GM06990 (cell line): ENCODE data around the gene OR10H4.

Source experiments
- DNase-seq: peaks from one replicate; pipeline ENCODE4 v3.0.0-alpha.2; 2011; ENCODE audit not compliant: insufficient read length; ENCODE audit errors: extremely low read depth
- H3K27me3 ChIP-seq: replicated peaks from 2 replicates; pipeline ENCODE4 v1.6.0; 2011; ENCODE audit warnings: low read length; ENCODE audit not compliant: control insufficient read depth, insufficient read depth
- H3K36me3 ChIP-seq: 2 replicates; pipeline ENCODE4 v1.5.1; 2011; ENCODE audit warnings: low read length; ENCODE audit not compliant: control insufficient read depth, insufficient read depth
- H3K4me3 ChIP-seq: replicated peaks from 2 replicates; pipeline ENCODE4 v1.5.1; 2011; ENCODE audit warnings: low read depth, mild to moderate bottlenecking, control low read depth, low read length
- TF ChIP-seq, protein P1 (sequence below): IDR thresholded peaks from 2 replicates; pipeline ENCODE4 v1.5.1; 2011; ENCODE audit warnings: low read length, control low read depth, mild to moderate bottlenecking, inconsistent platforms; ENCODE audit not compliant: insufficient read depth, poor library complexity, severe bottlenecking

OR10H4 gene

DNA sequence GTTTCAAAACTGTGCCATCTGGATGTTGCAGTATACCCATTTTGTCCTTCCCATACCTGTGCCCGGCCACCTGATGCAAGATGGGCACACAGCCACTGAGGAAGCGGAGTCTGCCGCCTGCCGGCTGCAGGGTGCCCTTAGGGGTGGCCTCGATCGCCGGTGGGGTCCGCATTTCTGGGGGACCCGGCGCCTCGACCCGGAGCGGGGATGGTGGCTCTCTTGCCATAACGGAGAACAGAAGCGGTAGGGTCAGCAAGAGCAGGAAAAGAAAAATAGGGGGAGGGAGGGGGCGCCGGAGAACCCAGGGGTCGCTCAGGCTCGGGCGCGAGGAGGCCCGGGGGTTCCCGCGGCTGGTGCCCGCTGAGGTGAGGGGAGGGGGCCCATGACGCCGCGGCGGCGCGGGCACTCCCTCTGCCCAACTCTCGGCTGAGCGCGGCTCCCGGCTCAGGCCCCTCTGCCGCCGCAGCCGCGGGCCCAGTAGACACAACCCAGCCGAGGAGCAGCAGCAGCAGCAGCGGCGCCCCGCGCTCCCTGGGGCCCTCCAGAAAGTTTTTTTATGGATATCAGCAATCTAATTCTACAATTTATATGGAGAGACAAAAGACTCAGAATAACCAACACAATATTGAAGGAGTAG is 37.1 kb upstream of the OR10H4 start:
- TF ChIP-seq, protein P1, sequence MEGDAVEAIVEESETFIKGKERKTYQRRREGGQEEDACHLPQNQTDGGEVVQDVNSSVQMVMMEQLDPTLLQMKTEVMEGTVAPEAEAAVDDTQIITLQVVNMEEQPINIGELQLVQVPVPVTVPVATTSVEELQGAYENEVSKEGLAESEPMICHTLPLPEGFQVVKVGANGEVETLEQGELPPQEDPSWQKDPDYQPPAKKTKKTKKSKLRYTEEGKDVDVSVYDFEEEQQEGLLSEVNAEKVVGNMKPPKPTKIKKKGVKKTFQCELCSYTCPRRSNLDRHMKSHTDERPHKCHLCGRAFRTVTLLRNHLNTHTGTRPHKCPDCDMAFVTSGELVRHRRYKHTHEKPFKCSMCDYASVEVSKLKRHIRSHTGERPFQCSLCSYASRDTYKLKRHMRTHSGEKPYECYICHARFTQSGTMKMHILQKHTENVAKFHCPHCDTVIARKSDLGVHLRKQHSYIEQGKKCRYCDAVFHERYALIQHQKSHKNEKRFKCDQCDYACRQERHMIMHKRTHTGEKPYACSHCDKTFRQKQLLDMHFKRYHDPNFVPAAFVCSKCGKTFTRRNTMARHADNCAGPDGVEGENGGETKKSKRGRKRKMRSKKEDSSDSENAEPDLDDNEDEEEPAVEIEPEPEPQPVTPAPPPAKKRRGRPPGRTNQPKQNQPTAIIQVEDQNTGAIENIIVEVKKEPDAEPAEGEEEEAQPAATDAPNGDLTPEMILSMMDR, result no peak
- DNase-seq, result no peak
- no peaks in the 10 kb centered on the region for H3K36me3 ChIP-seq
- H3K27me3 ChIP-seq, result no peaks in the 10 kb centered on the region
- no peak overlapping the region for H3K4me3 ChIP-seq

DNA sequence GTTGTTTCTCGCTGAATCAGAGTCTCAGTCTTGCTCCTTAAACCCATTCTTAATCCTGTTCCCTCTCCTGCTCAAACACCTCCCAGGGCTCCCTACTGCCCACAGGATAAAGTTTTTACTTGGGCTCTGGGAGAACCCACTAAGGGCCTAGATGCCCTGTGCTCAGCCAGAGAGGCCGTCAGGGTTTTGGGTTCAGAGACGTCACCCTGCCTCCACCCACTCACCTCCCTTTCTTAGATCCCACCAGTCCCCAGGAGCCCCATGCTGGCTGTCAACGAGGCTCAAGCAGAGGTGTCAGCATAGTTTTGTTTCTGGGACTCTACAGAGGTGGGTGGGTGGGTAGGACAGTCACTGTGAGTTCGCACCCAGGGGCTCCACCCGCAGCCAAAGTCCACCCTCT is 35.4 kb upstream of the OR10H4 start:
- TF ChIP-seq, protein P1, result no peak
- H3K36me3 ChIP-seq, result no peaks in the 10 kb centered on the region
- no peak overlapping the region for H3K4me3 ChIP-seq
- no peaks in the 10 kb centered on the region for H3K27me3 ChIP-seq
- no peak for DNase-seq

DNA sequence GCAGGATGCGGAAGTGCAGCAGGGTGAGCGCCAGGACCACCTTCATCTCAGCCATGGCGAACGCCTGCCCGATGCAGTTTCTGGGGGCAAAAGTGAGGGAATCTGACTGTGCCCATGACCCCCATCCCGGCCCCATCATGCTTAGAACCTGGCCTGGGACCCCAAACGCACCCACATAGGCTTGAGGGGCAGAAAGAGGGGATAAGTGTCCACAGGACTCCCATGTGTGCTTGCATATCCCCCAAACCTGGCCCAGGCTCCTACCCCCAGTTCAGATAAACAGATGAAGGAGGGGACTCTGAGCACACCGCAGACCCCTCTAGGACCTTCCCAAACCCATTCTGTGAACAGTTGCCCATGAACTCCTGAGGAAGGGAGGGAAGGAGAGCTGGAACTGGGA is 35.0 kb upstream of the OR10H4 start:
- no peak for DNase-seq
- TF ChIP-seq, protein P1, result no peak
- no peaks in the 10 kb centered on the region for H3K36me3 ChIP-seq
- H3K27me3 ChIP-seq, result no peaks in the 10 kb centered on the region
- H3K4me3 ChIP-seq, result no peak overlapping the region

GRCh38 chr19:15915109-15915508 is 33.7 kb upstream of the OR10H4 start:
- Histone ChIP-seq H3K27me3 (no peaks in the 10 kb centered on the region), H3K36me3 (no peaks in the 10 kb centered on the region), H3K4me3 (no peak overlapping the region)
- TF ChIP-seq, protein P1, result no peak
- DNase-seq, result no peak

- H3K27me3 ChIP-seq, result no peaks in the 10 kb centered on the region
- TF ChIP-seq, protein P1, result no peak
- H3K36me3 ChIP-seq, result no peaks in the 10 kb centered on the region
- DNase-seq, result no peak
- no peak overlapping the region for H3K4me3 ChIP-seq
Observed at GRCh38 chr19:15919243-15919642, 29.6 kb upstream of the OR10H4 start.

DNA sequence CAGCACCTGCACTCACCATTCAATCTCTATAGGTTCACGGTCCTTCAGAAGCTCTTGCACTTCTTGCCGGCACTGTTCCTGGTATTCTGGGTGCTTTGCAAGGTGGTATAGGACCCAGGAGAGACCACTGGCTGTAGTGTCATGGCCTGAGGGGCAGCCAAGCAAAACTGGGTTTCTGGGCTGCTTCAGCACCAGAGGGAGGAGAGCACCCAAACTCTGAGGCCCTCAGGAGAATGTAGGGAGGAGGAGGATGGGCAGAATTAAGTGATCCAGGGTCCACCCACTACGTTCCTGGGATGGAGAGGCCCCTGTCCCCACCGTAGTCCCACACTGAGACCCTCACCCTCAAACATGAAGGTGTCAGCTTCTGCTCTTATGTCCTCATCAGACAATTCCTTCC is 26.8 kb upstream of the OR10H4 start:
- Histone ChIP-seq H3K36me3 (no peaks in the 10 kb centered on the region), H3K4me3 (no peak overlapping the region), H3K27me3 (no peaks in the 10 kb centered on the region)
- DNase-seq, result no peak
- TF ChIP-seq, protein P1, result no peak
